IMR-90 (cell line): ENCODE results near the gene NGFR. TPM values are rescaled to one million over a fixed set of nuclear protein-coding genes. Genes with fewer than 3 reads are reported as not detected.

Experiments used
- ATAC-seq: fragments of 200-7000 bp; cut with Tn5 transposase; 2 replicates; pipeline ENCODE4 v1.9.1; 2020; ENCODE audit warnings: low read depth, mild to moderate bottlenecking, moderate library complexity
- BruUV-seq: library from RNA; stranded (reverse); fragments of 400-500 nt; replicated peaks from 2 replicates; lab custom pipeline; 2021; lab: Mats Ljungman, UMichigan
- CTCF ChIA-PET: fragments of 300-600 bp; formaldehyde crosslinking; extraction: SDS; loops from one replicate; lab custom pipeline; 2021; ENCODE audit warnings: antibody characterized with exemption; lab: Yijun Ruan, JAX
- POLR2A ChIA-PET: fragments of 300-600 bp; sonication (Branson Sonifier 250); formaldehyde crosslinking; loops from one replicate; lab custom pipeline; 2022; ENCODE audit warnings: antibody characterized with exemption; ENCODE audit not compliant: unreplicated experiment; lab: Charles Lee
- DNase-seq: peaks from one replicate; pipeline ENCODE4 v3.0.0; 2013
- H2AFZ ChIP-seq: replicated peaks from 2 replicates; pipeline ENCODE3; 2013; ENCODE audit warnings: low read length, mild to moderate bottlenecking; ENCODE audit not compliant: poor library complexity
- H2AK5ac ChIP-seq: 2 replicates; pipeline ENCODE4 v1.6.1; 2013; ENCODE audit warnings: low read depth, low read length, inconsistent platforms
- H2AK9ac ChIP-seq: replicated peaks from 2 replicates; pipeline ENCODE3; 2013; ENCODE audit warnings: mild to moderate bottlenecking, low read depth, low read length, moderate library complexity; ENCODE audit not compliant: poor library complexity
- H2BK120ac ChIP-seq: 2 replicates; pipeline ENCODE4 v1.6.1; 2013; ENCODE audit warnings: low read depth, low read length, inconsistent platforms
- H2BK15ac ChIP-seq: 3 replicates; pipeline ENCODE4 v1.6.1; 2013; ENCODE audit warnings: low read depth, low read length, inconsistent platforms
- H2BK20ac ChIP-seq: 2 replicates; pipeline ENCODE4 v1.6.1; 2013; ENCODE audit warnings: low read depth, mild to moderate bottlenecking, inconsistent platforms, low read length, moderate library complexity
- H2BK5ac ChIP-seq: 2 replicates; pipeline ENCODE4 v1.6.1; 2013; ENCODE audit warnings: mild to moderate bottlenecking, low read depth, low read length, inconsistent platforms; ENCODE audit not compliant: poor library complexity, severe bottlenecking
- H3K14ac ChIP-seq: replicated peaks from 2 replicates; pipeline ENCODE4 v1.6.1; 2013; ENCODE audit warnings: low read depth, low read length, inconsistent platforms
- H3K18ac ChIP-seq: 2 replicates; pipeline ENCODE4 v1.6.1; 2013; ENCODE audit warnings: low read depth, low read length, control low read depth
- H3K23ac ChIP-seq: 2 replicates; pipeline ENCODE4 v1.6.1; 2013; ENCODE audit warnings: low read depth, low read length, inconsistent platforms
- H3K27ac ChIP-seq: 2 replicates; pipeline ENCODE4 v1.5.1; 2013; ENCODE audit warnings: mild to moderate bottlenecking, control low read depth, low read length; ENCODE audit not compliant: insufficient read depth
- H3K27me3 ChIP-seq: 2 replicates; pipeline ENCODE4 v1.6.1; 2013; ENCODE audit warnings: low read length; ENCODE audit not compliant: control insufficient read depth, insufficient read depth
- H3K36me3 ChIP-seq: 2 replicates; pipeline ENCODE4 v1.6.1; 2013; ENCODE audit warnings: low read length, mixed read lengths; ENCODE audit not compliant: control insufficient read depth, insufficient read depth
- H3K4ac ChIP-seq: 2 replicates; pipeline ENCODE4 v1.6.1; 2013; ENCODE audit warnings: low read depth, low read length, inconsistent platforms
- H3K4me1 ChIP-seq: 2 replicates; pipeline ENCODE4 v1.6.1; 2013; ENCODE audit warnings: low read length, mixed read lengths; ENCODE audit not compliant: control insufficient read depth, insufficient read depth
- H3K4me2 ChIP-seq: 2 replicates; pipeline ENCODE4 v1.6.1; 2013; ENCODE audit warnings: low read depth, mild to moderate bottlenecking, control low read depth, low read length, moderate library complexity
- H3K4me3 ChIP-seq: 2 replicates; pipeline ENCODE4 v1.5.1; 2013; ENCODE audit warnings: low read depth, mild to moderate bottlenecking, control low read depth, low read length, moderate library complexity; ENCODE audit not compliant: insufficient read depth
- H3K56ac ChIP-seq: 2 replicates; pipeline ENCODE4 v1.6.1; 2013; ENCODE audit warnings: low read length, inconsistent platforms; ENCODE audit not compliant: insufficient read depth; ENCODE audit errors: extremely low read depth
- H3K79me1 ChIP-seq, 2 experiments: 2 replicates each; pipeline ENCODE4 v1.6.1; 2013; ENCODE audit warnings: low read length in 2 of 2, inconsistent platforms in 1 of 2, low read depth in 1 of 2
- H3K9ac ChIP-seq: 2 replicates; pipeline ENCODE4 v1.6.1; 2013; ENCODE audit warnings: low read depth, low read length, control low read depth
- H3K9me1 ChIP-seq: 2 replicates; pipeline ENCODE4 v1.6.1; 2013; ENCODE audit warnings: low read length, inconsistent platforms; ENCODE audit not compliant: insufficient read depth
- H3K9me3 ChIP-seq: 2 replicates; pipeline ENCODE4 v1.6.1; 2013; ENCODE audit warnings: low read length; ENCODE audit not compliant: control insufficient read depth, insufficient read depth
- H4K20me1 ChIP-seq: 2 replicates; pipeline ENCODE4 v1.6.1; 2013; ENCODE audit warnings: low read length, inconsistent platforms; ENCODE audit not compliant: insufficient read depth
- H4K5ac ChIP-seq: 2 replicates; pipeline ENCODE4 v1.6.1; 2013; ENCODE audit warnings: mild to moderate bottlenecking, low read depth, low read length, control low read depth
- H4K8ac ChIP-seq, 2 experiments: 2 replicates each; pipeline ENCODE4 v1.6.1; 2013; ENCODE audit warnings: low read depth in 2 of 2, low read length in 2 of 2, control low read depth in 1 of 2, inconsistent platforms in 1 of 2
- H4K91ac ChIP-seq: 2 replicates; pipeline ENCODE4 v1.6.1; 2013; ENCODE audit warnings: low read depth, low read length, inconsistent platforms; ENCODE audit not compliant: insufficient read depth
- CHD1 ChIP-seq: IDR thresholded peaks from 2 replicates; pipeline ENCODE4 v1.6.1; 2012; ENCODE audit warnings: low read depth, low read length, improper control_type of control experiment
- MAZ ChIP-seq: IDR thresholded peaks from 2 replicates; pipeline ENCODE4 v1.6.1; 2012; ENCODE audit warnings: low read depth, mild to moderate bottlenecking, low read length, improper control_type of control experiment, moderate library complexity, borderline replicate concordance
- NFE2L2 ChIP-seq: fragments of 150-350 bp; IDR thresholded peaks from 2 replicates; pipeline ENCODE4 v1.6.1; 2016; ENCODE audit warnings: low read depth, mild to moderate bottlenecking, low read length
- WGBS, 2 experiments: methylation state at CpG; one replicate each; pipeline versions ENCODE4 v1.1.5 to v1.1.7; 2013; ENCODE audit warnings: missing lambda C conversion rate in 2 of 2; ENCODE audit not compliant: insufficient read length in 1 of 2; ENCODE audit errors: extremely low coverage in 2 of 2; 5-methylcytosine and 5-hydroxymethylcytosine counted together
- dilution Hi-C: fragments of 300-500 bp; cut with HindIII; formaldehyde crosslinking; loops from one replicate; pipeline ENCODE4 v1.14.3; 2018; ENCODE audit warnings: low sequenced_read_pairs; ENCODE audit not compliant: unreplicated experiment
- in situ Hi-C: fragments of 300-500 bp; cut with MboI; formaldehyde crosslinking; loops from 3 replicates; pipeline ENCODE4 v1.14.3; 2019; ENCODE audit warnings: low sequenced_read_pairs, inconsistent platforms, mixed read lengths
- intact Hi-C: fragments of 100-400 bp; cut with micrococcal nuclease; formaldehyde crosslinking; loops from 2 replicates; pipeline ENCODE4 v1.10.0; 2022
- polyA plus RNA-seq, 3 experiments: library from polyadenylated mRNA; depleted of rRNA; stranded (reverse); fragments of >200 nt; gene quantifications; 2 replicates each; pipeline ENCODE4 v1.2.3, GENCODE V29; 2012; ENCODE audit warnings: low replicate concordance in 1 of 3
- total RNA-seq: library from RNA; depleted of rRNA; stranded (reverse); fragments of >200 nt; gene quantifications from 2 replicates; pipeline ENCODE4 v1.2.3, GENCODE V29; 2012

NGFR gene
- total and polyA plus RNA-seq, 2 of the 4 experiments (the other 2 are of a cell fraction): 0.15 to 0.18 TPM

- no peak for DNase-seq
- H2BK120ac ChIP-seq: no peak overlapping the region
- no peak overlapping the region for H3K4me3 ChIP-seq
- 0 out of 2 replicates have a peak, but pooled peaks cover 2% of the 10 kb centered on the region for H3K4me1 ChIP-seq
- H3K27ac ChIP-seq: no peak overlapping the region
- in situ Hi-C loops: no loop called here
- ChIA-PET CTCF (no interaction called here), POLR2A (no interaction called here)
- no peak overlapping the region for H3K18ac ChIP-seq
- H2BK20ac ChIP-seq: no peak overlapping the region
- no peak overlapping the region for H2BK15ac ChIP-seq
- H3K36me3 ChIP-seq: no peaks in the 10 kb centered on the region
- H4K20me1 ChIP-seq: no peaks in the 10 kb centered on the region; the same call in 1 of the 2 replicates
- H2AK5ac ChIP-seq: no peak overlapping the region
- no peak overlapping the region for H4K8ac ChIP-seq
- intact Hi-C loops: no loop called here
- H3K9me1 ChIP-seq: no peaks in the 10 kb centered on the region
- H3K9me3 ChIP-seq: no peaks in the 10 kb centered on the region
- no peaks in the 10 kb centered on the region for H3K79me1 ChIP-seq
- H2AFZ ChIP-seq: no peak overlapping the region
- H2BK5ac ChIP-seq: no peak overlapping the region
- H3K4ac ChIP-seq: no peak overlapping the region
- H3K27me3 ChIP-seq: peaks cover 84% of the 10 kb centered on the region
- no peak overlapping the region for H3K56ac ChIP-seq
- WGBS, 2 experiments: 50% methylated on average over 2 of the region's 4 CpGs; no CpG with 5 or more reads in 1 of the 2 experiments
- dilution Hi-C loops: no loop called here
- TF ChIP-seq NFE2L2 (no peak), CHD1 (no peak), MAZ (no peak)
- BruUV-seq: no TSS peak
- no peak overlapping the region for H3K14ac ChIP-seq
- ATAC-seq: no peak
- no peak overlapping the region for H4K5ac ChIP-seq
- no peak overlapping the region for H3K4me2 ChIP-seq
- H4K91ac ChIP-seq: no peak overlapping the region
- H2AK9ac ChIP-seq: no peak overlapping the region
- no peak overlapping the region for H3K9ac ChIP-seq
- H3K23ac ChIP-seq: no peak overlapping the region
Measured at GRCh38 chr17:49504369-49504768, 9.3 kb downstream of the NGFR start.
